RWPE2 (cell line): ENCODE data around the gene SP100.

ENCODE experiments used
- ATAC-seq: fragments of 200-7000 bp; cut with Tn5 transposase; 3 replicates; pipeline ENCODE4 v1.9.1; 2021; ENCODE audit warnings: low read depth
- DNase-seq: peaks from one replicate; pipeline ENCODE4 v3.0.0-alpha.2; 2020; ENCODE audit warnings: low spot score
- H3K27ac ChIP-seq: fragments of 450-650 bp; 2 replicates; pipeline ENCODE4 v1.5.1; 2017; ENCODE audit warnings: mild to moderate bottlenecking; ENCODE audit not compliant: poor library complexity, severe bottlenecking
- H3K27me3 ChIP-seq: fragments of 250-450 bp; sonication (Bioruptor Pico); 2 replicates; pipeline ENCODE4 v1.5.1; 2021; ENCODE audit warnings: mild to moderate bottlenecking, moderate library complexity; ENCODE audit not compliant: insufficient read depth, poor library complexity, severe bottlenecking
- H3K36me3 ChIP-seq: fragments of 250-450 bp; sonication (Bioruptor Pico); 2 replicates; pipeline ENCODE4 v1.5.1; 2020; ENCODE audit warnings: low read depth, mild to moderate bottlenecking, moderate library complexity
- H3K4me1 ChIP-seq: fragments of 250-450 bp; sonication (Bioruptor Pico); 2 replicates; pipeline ENCODE4 v1.5.1; 2021; ENCODE audit warnings: mild to moderate bottlenecking, moderate library complexity; ENCODE audit not compliant: insufficient read depth, poor library complexity, severe bottlenecking
- H3K4me3 ChIP-seq: fragments of 250-450 bp; sonication (Bioruptor Pico); 2 replicates; pipeline ENCODE4 v1.5.1; 2021; ENCODE audit warnings: mild to moderate bottlenecking, moderate library complexity; ENCODE audit not compliant: severe bottlenecking
- H3K9me3 ChIP-seq: fragments of 250-450 bp; sonication (Bioruptor Pico); 2 replicates; pipeline ENCODE4 v1.5.1; 2021; ENCODE audit warnings: mild to moderate bottlenecking, moderate library complexity; ENCODE audit not compliant: severe bottlenecking
- CTCF ChIP-seq: fragments of 450-650 bp; IDR thresholded peaks from one replicate; pipeline ENCODE4 v1.5.1; 2017; ENCODE audit warnings: mild to moderate bottlenecking, moderate library complexity; ENCODE audit not compliant: poor library complexity, severe bottlenecking

Gene SP100

DNA sequence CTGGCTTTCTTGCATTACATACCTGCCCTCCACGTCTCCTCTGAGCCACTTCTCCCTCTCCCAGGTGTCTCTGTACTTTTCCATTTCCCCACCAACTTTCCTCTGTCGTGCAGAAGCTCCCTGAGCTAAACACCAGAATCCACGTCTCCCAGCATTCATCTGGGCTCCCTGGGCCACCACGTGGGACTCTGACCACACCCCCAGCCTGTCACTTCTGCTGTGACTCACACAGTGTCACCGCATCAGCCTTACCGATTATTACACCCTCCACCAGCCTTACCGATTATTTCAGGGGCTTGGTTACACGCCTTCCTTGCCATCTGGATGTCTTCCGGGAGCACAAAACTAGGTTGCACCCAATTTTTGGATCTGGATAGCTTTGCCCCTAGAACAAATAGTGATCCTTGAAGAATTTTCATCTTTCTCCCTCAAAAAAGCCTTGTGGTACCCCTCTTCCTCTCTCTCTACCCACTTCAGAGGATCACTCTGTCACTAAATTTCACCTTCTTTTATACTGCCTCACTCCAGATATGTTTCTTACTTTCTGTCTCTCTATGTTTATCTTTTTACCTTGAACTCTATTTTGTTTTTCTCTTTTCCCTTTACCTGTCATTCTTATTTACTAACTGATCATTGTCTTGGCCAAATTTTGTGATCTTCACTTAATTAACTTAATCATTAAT, 159.8 kb downstream of the SP100 start:
- Histone ChIP-seq H3K27ac (no peak overlapping the region), H3K4me1 (no peaks in the 10 kb centered on the region), H3K36me3 (no peaks in the 10 kb centered on the region), H3K27me3 (no peaks in the 10 kb centered on the region), H3K4me3 (no peak overlapping the region), H3K9me3 (no peaks in the 10 kb centered on the region)
- TF ChIP-seq CTCF = no peak
- ATAC-seq (no peak), DNase-seq (no peak)

GRCh38 chr2:230577114-230577513, 161.1 kb downstream of the SP100 start:
- Histone ChIP-seq H3K9me3 (no peaks in the 10 kb centered on the region), H3K27me3 (no peaks in the 10 kb centered on the region), H3K27ac (no peak overlapping the region), H3K4me3 (no peak overlapping the region), H3K4me1 (no peaks in the 10 kb centered on the region), H3K36me3 (no peaks in the 10 kb centered on the region)
- TF ChIP-seq CTCF = no peak
- no peak for DNase-seq
- ATAC-seq = no peak

DNA sequence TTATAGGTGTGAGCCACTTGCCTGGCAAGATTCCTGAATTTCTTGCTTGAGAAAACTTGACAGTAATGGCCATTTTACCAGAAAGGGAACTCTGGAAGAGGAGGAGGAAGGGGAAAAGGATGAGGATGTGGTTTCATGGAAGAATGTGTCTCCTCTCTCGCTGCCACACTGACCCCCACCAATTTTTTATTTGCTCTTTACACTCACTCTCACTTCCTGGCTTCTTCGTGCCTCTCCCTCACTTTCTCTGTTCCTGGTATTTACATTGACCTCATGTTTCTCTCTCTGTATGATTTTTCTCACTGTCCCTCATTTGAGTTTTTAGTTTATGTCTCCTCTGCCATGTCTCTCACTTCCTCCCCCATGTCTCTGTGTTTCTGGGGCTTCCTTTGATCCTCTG, 162.1 kb downstream of the SP100 start:
- no peak for TF ChIP-seq CTCF
- H3K36me3 ChIP-seq = no peaks in the 10 kb centered on the region
- ATAC-seq = no peak
- no peak overlapping the region for H3K4me3 ChIP-seq
- no peaks in the 10 kb centered on the region for H3K27me3 ChIP-seq
- no peaks in the 10 kb centered on the region for H3K4me1 ChIP-seq
- no peak for DNase-seq
- no peaks in the 10 kb centered on the region for H3K9me3 ChIP-seq
- no peak overlapping the region for H3K27ac ChIP-seq

DNA sequence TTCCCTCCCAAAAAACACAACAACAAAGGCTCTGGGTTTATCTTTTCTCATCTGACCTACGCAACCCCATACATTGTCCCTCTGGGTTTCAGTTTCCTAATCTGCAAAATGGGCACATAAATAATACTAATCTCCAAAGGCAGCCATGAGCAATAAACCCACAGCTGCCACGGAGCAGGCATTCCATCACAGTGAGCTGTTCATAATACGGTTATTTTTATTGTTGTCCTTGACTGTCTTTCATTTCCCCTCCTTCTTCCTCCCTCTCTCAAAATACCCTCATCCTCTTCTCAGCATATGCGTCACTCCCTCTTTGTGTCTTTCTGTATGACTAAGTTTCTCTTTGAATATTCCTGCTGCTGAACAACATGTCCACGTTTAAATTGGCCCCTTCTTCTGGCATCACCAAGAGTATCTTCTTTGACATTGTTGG, 166.9 kb downstream of the SP100 start:
- Histone ChIP-seq H3K4me3 (no peak overlapping the region), H3K36me3 (no peaks in the 10 kb centered on the region), H3K27me3 (no peaks in the 10 kb centered on the region), H3K4me1 (no peaks in the 10 kb centered on the region), H3K9me3 (no peaks in the 10 kb centered on the region), H3K27ac (no peak overlapping the region)
- no peak for DNase-seq
- ATAC-seq = no peak
- TF ChIP-seq CTCF = no peak

DNA sequence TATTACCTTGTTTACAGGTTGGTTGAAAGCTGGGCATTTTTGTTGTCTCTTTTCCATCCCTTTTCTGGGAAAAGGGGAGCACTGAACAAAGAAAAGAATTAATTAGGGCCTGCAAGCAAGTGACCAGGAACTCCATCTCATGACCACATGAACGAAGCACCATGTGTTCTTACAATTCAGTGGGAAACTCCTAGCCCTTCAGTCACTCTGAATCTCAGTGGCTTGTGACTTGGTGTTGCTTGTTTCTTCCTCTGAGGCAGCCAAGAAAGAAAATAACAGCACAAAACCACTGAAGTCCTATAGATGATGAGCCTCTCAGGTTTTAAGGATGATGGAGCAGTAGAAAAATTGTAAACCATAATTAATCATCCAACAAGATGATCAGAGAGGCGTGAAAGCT, 167.6 kb downstream of the SP100 start:
- no peaks in the 10 kb centered on the region for H3K36me3 ChIP-seq
- H3K27me3 ChIP-seq = no peaks in the 10 kb centered on the region
- TF ChIP-seq CTCF = no peak
- no peak overlapping the region for H3K27ac ChIP-seq
- H3K4me3 ChIP-seq = no peak overlapping the region
- ATAC-seq (no peak), DNase-seq (no peak)
- H3K9me3 ChIP-seq = no peaks in the 10 kb centered on the region
- no peaks in the 10 kb centered on the region for H3K4me1 ChIP-seq
